NCI-H2171 treated with DMSO at 0.1 percent for 48 hours (cell line): ENCODE data around the gene TFEB.

ENCODE experiments used
- DNase-seq: peaks from one replicate; lab custom pipeline; 2025; lab: John Stamatoyannopoulos, UW

Gene TFEB

DNA sequence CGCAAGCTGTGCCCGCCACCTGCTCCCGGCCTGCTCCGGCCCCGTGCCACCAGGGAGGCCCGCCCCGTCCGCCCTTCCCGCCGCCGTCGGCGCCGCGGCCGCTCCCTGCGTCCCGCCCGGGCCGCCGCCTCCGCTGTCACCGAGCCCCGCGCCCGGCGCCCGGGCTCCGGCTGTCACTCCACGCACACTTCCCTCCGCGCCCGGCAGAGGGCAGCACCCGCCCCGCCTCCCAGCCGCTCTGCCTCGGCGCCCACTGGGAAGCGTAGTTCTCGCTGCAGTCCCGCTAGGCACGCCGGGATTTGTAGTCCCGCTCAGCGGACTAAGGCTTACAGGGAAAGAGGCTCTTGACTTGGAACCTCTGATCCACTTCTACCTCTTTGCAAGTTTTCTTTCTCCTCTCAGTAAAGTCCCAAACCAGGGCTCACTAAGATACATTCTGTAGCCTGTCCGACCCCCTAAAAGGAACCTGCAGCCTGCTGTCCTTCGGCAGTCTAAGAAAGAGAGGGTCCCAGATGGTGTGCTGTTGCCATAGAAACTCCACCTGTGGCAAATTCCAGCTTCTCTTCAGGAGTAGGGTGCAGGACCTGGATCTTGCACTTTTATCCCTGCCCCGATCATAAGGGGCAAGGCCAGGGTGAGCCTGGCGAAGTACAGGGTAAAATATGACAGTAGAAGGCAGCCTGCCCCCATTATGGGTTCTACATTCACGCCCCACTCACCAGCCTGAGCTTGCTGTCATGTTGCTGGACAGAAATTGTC lies at the start of gene TFEB:
Gene TFEB (minus strand): TSS at position 182 of the 759 bp plus-strand sequence. CDS start 44,395 bp downstream, outside the sequence.
- DNase-seq: peak; percentile 87

- no peak for DNase-seq
Measured at GRCh38 chr6:41784581-41785171, 49.3 kb upstream of the TFEB start.

GRCh38 chr6:41783106-41783780 lies 47.8 kb upstream of the TFEB start:
- DNase-seq: no peak

- no peak for DNase-seq
Measured at GRCh38 chr6:41781366-41781730, 45.9 kb upstream of the TFEB start.

DNA sequence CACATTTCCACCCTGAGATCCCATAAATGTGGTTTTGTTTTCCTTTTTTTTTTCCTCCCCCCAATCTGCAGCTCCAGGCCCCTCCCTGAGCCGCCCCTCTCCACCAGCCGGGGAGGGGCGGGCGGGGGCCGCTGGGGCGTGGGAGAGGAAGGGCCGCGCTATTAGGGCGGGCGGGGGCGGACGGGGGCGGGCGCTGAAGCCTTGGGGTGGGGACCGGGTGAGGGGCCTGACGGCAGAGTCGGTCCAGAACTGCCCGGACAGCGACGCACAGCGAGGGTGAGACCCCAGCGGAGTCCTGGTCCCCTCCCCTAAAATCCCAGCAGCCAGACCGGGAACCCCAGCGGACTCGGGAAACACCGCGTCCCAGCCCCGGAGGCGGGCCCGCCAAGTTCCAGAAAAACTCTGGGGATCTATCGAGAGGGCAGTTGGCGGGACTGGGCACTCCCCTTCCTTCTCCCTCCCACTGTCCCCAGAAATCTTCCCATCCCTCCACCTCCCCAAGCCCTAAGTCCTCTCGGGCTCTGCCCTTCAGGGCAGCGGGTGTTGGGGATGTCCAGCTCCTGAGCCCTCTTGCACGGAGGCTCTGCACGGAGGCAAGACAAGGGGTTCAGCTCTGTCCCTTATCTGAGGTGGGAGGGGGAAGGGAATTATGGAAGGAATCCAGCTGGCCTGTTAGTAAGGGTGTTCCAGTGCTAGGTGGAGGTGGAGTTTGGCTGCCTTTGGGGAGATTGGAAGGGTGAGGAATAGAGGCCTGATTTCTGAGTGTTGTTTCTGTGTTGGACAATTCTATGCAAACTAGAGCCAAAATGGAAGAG lies 45.4 kb upstream of the TFEB start, which contains the start of gene PRICKLE4:
Gene PRICKLE4 (plus strand): TSS at position 232 of the 815 bp plus-strand sequence. CDS start 2,692 bp downstream, outside the sequence.
- DNase-seq: no peak

DNA sequence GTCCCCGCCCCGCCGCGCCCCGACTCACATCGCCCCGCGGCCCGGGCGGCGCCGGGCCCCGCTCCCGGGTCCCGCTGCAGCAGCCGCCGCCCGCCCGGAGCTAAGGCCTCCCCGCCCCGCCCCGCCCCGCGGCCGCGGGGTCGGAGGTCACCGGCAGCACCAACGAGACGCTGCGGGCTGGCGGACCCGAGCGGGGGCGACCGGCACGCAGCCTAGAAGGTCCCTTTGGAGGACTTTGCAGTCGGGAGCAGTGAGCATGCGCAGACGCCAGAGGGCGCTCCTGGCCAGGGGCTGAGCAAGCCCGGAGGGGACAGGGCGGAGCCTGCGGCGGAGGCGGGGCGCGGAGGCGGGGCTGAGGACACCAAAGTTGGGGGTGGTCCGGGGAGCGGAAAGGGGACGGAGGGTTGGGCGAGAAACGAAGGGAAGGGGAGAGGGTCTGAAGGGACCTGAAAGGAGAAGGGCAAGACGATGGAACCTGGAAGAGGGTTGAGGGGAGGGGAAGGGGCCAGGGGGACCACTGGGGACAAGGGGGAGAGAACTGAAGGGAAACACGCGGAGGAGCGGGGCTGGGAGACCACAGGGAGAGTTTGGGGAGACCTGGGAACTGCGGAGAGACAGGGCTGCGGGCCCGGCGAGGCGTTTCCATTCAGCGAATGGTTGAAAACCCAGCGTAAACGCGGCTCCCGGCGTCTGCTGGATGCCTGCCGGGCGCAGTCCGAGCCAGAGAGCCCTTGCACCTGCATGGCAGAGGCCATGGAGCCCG lies 44.6 kb upstream of the TFEB start, which contains the start of gene FRS3:
Gene FRS3 (minus strand): TSS at position 113 of the 763 bp plus-strand sequence. CDS start 2,913 bp downstream, outside the sequence.
- peak; percentile 90 for DNase-seq

GRCh38 chr6:41779336-41779735 lies 43.9 kb upstream of the TFEB start:
- no peak for DNase-seq

GRCh38 chr6:41778895-41779294 lies 43.5 kb upstream of the TFEB start:
- DNase-seq: no peak

- DNase-seq: no peak
Measured at GRCh38 chr6:41777551-41778285, 42.3 kb upstream of the TFEB start.

GRCh38 chr6:41775293-41775882 lies 40.0 kb upstream of the TFEB start:
- DNase-seq: no peak

GRCh38 chr6:41774841-41775240 lies 39.4 kb upstream of the TFEB start:
- no peak for DNase-seq

- no peak for DNase-seq
Measured at GRCh38 chr6:41771058-41771983, 35.9 kb upstream of the TFEB start.

DNA sequence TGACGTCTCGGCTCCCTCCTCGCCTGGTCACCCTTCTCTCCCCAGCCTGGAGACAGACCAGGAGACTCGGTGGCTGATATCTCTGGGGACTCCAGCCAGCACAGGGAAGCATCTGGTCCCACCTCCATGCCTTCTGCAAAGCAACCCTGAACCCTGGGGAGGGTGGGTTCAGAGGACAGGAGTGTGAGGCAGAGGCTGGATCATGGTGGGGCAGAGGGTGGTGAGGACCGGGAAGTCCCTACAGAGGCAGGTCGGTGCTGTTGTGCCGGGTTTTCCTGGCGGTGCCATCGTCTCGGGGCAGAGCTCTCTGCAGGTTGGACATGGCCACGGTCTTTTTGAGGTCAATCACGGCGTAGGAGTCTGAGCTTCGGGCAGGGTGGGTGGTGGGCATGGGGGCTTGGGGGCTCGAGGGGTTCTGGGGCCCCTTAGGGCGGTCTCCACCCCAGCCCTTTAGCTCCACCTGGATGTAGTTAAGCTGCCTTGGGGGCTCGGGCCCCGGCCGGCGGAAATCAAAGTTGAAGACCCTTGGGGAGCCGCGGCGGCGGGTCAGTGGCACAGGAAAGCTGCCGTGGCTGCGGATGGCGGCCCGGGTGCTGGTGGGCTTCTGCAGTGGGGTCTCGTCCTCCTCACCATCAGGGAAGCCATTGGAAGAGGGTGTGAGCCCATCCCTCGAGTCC lies 35.1 kb upstream of the TFEB start:
- no peak for DNase-seq

- DNase-seq: no peak
Measured at GRCh38 chr6:41769376-41769775, 34.0 kb upstream of the TFEB start.

GRCh38 chr6:41768545-41769308 lies 33.3 kb upstream of the TFEB start:
- no peak for DNase-seq

DNA sequence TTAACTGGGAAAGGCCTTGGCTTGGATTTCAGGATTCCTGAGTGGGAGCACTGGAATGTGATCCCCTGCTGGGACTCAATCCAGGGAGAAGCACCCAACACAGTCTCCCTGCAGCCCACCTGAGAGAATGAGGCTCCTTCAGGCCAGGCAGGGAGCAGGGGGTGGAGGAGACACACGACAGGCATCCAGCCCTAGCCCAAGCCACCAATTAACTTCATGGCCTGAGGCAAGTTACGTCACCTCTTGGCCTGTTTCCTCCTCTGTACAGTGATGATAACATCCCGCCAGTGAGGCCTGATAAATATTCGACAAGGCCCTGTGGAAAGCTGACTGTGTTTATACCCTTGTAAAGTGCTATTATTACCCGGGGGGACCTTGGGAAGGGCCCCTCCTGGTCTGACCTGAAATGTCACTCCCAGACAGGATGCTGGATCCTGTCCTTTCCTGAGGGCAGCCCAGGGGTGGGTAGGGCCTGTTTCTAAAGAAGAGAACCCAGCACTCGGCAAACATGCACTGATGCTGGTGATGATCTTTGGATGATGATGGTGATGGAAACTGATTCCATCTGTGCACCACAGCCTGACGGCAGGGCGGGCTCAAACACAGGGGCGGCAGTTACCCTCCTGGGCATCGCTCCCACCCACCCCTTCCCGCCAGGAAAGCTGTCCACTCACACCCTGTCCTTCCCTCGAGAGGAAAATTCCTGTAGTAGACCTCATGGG lies 31.9 kb upstream of the TFEB start:
- DNase-seq: no peak
